Kidney epithelial cell (primary cell): ENCODE measurements around the gene C6orf132. TPM values are rescaled to one million over a fixed set of nuclear protein-coding genes. Genes with fewer than 3 reads are reported as not detected.
"Not testable (repeated sequence)": the region's sequence is repeated elsewhere in the genome, so short reads cannot be mapped to it uniquely, and the experiment has no call there.

Source experiments
- DNase-seq: peaks from one replicate; pipeline ENCODE4 v3.0.0-alpha.2; 2010; ENCODE audit warnings: low read depth
- H3K27me3 ChIP-seq: 2 replicates; pipeline ENCODE4 v1.6.0; 2011; ENCODE audit warnings: low read length; ENCODE audit not compliant: control insufficient read depth, insufficient read depth
- H3K36me3 ChIP-seq: 2 replicates; pipeline ENCODE4 v1.5.1; 2011; ENCODE audit warnings: low read length; ENCODE audit not compliant: control insufficient read depth, insufficient read depth
- H3K4me3 ChIP-seq: 2 replicates; pipeline ENCODE4 v1.5.1; 2011; ENCODE audit warnings: low read depth, mild to moderate bottlenecking, control low read depth, low read length
- total RNA-seq: library from RNA; depleted of rRNA; stranded (reverse); fragments of >200 nt; gene quantifications from 2 replicates; pipeline ENCODE4 v1.2.3, GENCODE V29; 2015
- TF ChIP-seq, protein P1 (sequence below): IDR thresholded peaks from 2 replicates; pipeline ENCODE4 v1.5.1; 2011; ENCODE audit warnings: mild to moderate bottlenecking, moderate library complexity, low read length, control low read depth, inconsistent platforms; ENCODE audit not compliant: insufficient read depth, poor library complexity, severe bottlenecking

The C6orf132 gene
- total RNA-seq, 1 donor from 2014 or later = 18.9 TPM

- no peaks in the 10 kb centered on the region for H3K36me3 ChIP-seq
- TF ChIP-seq, protein P1, sequence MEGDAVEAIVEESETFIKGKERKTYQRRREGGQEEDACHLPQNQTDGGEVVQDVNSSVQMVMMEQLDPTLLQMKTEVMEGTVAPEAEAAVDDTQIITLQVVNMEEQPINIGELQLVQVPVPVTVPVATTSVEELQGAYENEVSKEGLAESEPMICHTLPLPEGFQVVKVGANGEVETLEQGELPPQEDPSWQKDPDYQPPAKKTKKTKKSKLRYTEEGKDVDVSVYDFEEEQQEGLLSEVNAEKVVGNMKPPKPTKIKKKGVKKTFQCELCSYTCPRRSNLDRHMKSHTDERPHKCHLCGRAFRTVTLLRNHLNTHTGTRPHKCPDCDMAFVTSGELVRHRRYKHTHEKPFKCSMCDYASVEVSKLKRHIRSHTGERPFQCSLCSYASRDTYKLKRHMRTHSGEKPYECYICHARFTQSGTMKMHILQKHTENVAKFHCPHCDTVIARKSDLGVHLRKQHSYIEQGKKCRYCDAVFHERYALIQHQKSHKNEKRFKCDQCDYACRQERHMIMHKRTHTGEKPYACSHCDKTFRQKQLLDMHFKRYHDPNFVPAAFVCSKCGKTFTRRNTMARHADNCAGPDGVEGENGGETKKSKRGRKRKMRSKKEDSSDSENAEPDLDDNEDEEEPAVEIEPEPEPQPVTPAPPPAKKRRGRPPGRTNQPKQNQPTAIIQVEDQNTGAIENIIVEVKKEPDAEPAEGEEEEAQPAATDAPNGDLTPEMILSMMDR = no peak
- peaks cover 2% of the 10 kb centered on the region for H3K27me3 ChIP-seq
- H3K4me3 ChIP-seq = no peak overlapping the region
- DNase-seq = no peak
Observed at GRCh38 chr6:42156638-42157037, 14.2 kb upstream of the C6orf132 start.

- Histone ChIP-seq H3K4me3 (no peak overlapping the region), H3K27me3 (peaks cover 2% of the 10 kb centered on the region), H3K36me3 (no peaks in the 10 kb centered on the region)
- TF ChIP-seq, protein P1 = no peak
- DNase-seq = no peak
Observed at GRCh38 chr6:42155293-42155692, 12.9 kb upstream of the C6orf132 start.

GRCh38 chr6:42154461-42155209 lies 12.2 kb upstream of the C6orf132 start:
- H3K36me3 ChIP-seq = no peaks in the 10 kb centered on the region
- peaks cover 2% of the 10 kb centered on the region for H3K27me3 ChIP-seq
- TF ChIP-seq, protein P1 = no peak
- no peak overlapping the region for H3K4me3 ChIP-seq
- DNase-seq = no peak

DNA sequence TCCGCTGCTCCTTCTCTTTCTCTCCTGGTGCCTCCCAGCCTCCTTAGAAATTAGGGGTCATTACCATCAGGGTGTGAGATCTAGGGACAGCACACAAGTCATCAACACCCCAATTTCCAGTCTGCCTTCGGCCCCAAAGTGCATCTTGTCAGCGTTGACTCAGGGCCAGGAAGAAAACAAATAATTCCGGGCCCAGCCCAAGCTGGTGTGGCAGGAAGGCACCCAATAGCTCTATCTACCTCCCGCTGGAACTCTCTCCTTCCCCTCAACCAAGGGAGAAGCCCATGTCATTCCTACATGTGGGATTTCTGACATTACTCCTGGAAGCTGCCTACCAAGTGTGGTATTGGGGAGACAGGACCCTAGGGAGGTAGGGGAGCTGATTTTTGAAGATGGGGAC lies 11.5 kb upstream of the C6orf132 start:
- peaks cover 2% of the 10 kb centered on the region for H3K27me3 ChIP-seq
- no peaks in the 10 kb centered on the region for H3K36me3 ChIP-seq
- no peak for DNase-seq
- TF ChIP-seq, protein P1 = no peak
- no peak overlapping the region for H3K4me3 ChIP-seq

DNA sequence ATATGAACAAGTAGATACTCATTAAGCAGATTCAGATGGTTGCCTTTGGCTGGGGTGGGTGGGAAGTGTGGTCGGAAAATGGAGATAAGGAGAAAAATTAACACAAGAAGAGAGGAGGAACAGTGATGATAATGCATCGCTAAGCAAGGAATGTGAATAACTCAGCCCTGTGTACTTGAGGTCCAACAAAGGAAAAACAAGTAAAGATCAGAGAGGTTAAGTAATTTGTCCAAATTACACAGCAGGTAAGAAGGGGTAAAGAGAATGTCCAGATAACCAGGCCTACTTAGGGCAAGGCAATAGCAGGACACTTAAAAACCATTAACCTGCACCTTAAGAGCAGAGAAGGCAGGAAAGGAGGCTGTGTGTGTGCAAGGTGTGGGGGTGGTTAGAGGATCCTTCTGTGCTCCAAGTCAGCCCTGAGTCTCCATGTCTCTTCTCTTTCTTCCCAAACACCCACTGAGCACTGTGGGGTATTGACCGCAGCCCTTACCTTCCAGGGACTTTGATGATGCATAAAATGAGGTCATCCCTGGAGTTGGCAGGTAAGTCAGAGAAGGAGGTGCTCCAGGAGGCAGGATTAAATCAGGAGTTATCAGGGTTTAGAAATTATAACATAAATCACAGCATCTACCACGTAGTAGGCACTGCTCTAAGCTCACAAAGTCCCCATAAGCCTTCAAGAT lies 10.3 kb upstream of the C6orf132 start:
- not testable (repeated sequence) for H3K27me3 ChIP-seq, H3K4me3 ChIP-seq, H3K36me3 ChIP-seq, DNase-seq

DNA sequence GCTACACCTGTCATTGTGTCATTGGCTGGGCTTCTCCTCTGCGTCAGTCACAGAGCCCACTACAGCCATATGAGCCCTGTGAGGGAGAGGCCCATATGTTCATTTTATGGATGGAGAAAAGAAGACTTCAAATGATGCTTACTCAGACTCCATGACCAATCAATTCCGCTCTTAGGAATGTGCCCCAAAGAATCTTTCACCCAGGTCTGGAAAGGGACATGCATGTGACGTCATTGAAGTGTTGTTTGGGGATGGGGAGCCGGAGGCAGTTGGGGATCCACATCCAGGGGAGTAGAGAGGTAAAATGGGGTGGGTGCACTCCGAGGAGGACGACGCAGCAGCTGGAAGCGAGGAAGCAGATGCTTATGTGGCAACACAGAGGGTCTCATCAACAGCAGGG lies 9.6 kb upstream of the C6orf132 start:
- Histone ChIP-seq H3K4me3 (no peak overlapping the region), H3K36me3 (no peaks in the 10 kb centered on the region), H3K27me3 (no peaks in the 10 kb centered on the region)
- TF ChIP-seq, protein P1 = no peak
- no peak for DNase-seq
